HEK293T (cell line): ENCODE data around the gene SP5.

Experiments
- CTCF ChIA-PET: fragments of 350-600 bp; formaldehyde crosslinking; extraction: SDS; loops from one replicate; lab custom pipeline; 2021; ENCODE audit warnings: antibody characterized with exemption, inconsistent platforms; lab: Yijun Ruan, JAX
- POLR2A ChIA-PET: fragments of 350-600 bp; formaldehyde crosslinking; extraction: SDS; loops from one replicate; lab custom pipeline; 2020; ENCODE audit warnings: antibody characterized with exemption, inconsistent platforms; lab: Yijun Ruan, JAX
- DNase-seq: peaks from one replicate; pipeline ENCODE4 v3.0.0; 2012; ENCODE audit warnings: mixed read lengths; ENCODE audit errors: extremely low spot score
- ARNT ChIP-seq: fragments of 450-650 bp; IDR thresholded peaks from 2 replicates; pipeline ENCODE4 v1.6.1; 2017; ENCODE audit warnings: mild to moderate bottlenecking
- BHLHE40 ChIP-seq: fragments of 450-650 bp; IDR thresholded peaks from 2 replicates; pipeline ENCODE4 v1.6.1; 2016; ENCODE audit warnings: mild to moderate bottlenecking, moderate library complexity, borderline replicate concordance
- CTBP1 ChIP-seq: fragments of 450-650 bp; IDR thresholded peaks from 2 replicates; pipeline ENCODE4 v1.6.1; 2016; ENCODE audit warnings: borderline replicate concordance
- ELF4 ChIP-seq: fragments of 450-650 bp; IDR thresholded peaks from 2 replicates; pipeline ENCODE4 v1.6.1; 2017; ENCODE audit warnings: antibody characterized with exemption
- FOXA1 ChIP-seq: fragments of 450-650 bp; IDR thresholded peaks from 2 replicates; pipeline ENCODE4 v1.6.1; 2016; ENCODE audit warnings: mild to moderate bottlenecking
- FOXK2 ChIP-seq: fragments of 450-650 bp; IDR thresholded peaks from 2 replicates; pipeline ENCODE4 v1.6.1; 2016; ENCODE audit warnings: mild to moderate bottlenecking
- FOXM1 ChIP-seq: fragments of 450-650 bp; IDR thresholded peaks from 2 replicates; pipeline ENCODE4 v1.6.1; 2017; ENCODE audit warnings: mild to moderate bottlenecking, borderline replicate concordance
- HDGF ChIP-seq: fragments of 450-650 bp; IDR thresholded peaks from 2 replicates; pipeline ENCODE4 v1.6.1; 2017; ENCODE audit warnings: antibody characterized with exemption, borderline replicate concordance
- L3MBTL2 ChIP-seq: fragments of 450-650 bp; conservative IDR thresholded peaks from 2 replicates; pipeline ENCODE4 v1.6.1; 2016; ENCODE audit warnings: mild to moderate bottlenecking
- LEF1 ChIP-seq: fragments of 450-650 bp; IDR thresholded peaks from 2 replicates; pipeline ENCODE4 v1.6.1; 2017; ENCODE audit warnings: mild to moderate bottlenecking, borderline replicate concordance
- NFRKB ChIP-seq: fragments of 450-650 bp; IDR thresholded peaks from 2 replicates; pipeline ENCODE4 v1.6.1; 2016; ENCODE audit warnings: mild to moderate bottlenecking, moderate library complexity
- PKNOX1 ChIP-seq: fragments of 450-650 bp; IDR thresholded peaks from 2 replicates; pipeline ENCODE4 v1.6.1; 2016
- SP1 ChIP-seq: fragments of 450-650 bp; IDR thresholded peaks from 2 replicates; pipeline ENCODE4 v1.6.1; 2017
- SUZ12 ChIP-seq: fragments of 450-650 bp; IDR thresholded peaks from 2 replicates; pipeline ENCODE4 v1.6.1; 2016; ENCODE audit warnings: mild to moderate bottlenecking
- TARDBP ChIP-seq: fragments of 450-650 bp; IDR thresholded peaks from 2 replicates; pipeline ENCODE4 v1.6.1; 2016
- ZNF384 ChIP-seq: fragments of 450-650 bp; IDR thresholded peaks from 2 replicates; pipeline ENCODE4 v1.6.1; 2016

SP5 gene

GRCh38 chr2:170714381-170715061 lies 616 bp upstream of the SP5 start:
- TF ChIP-seq L3MBTL2 (0 out of 2 replicates have a peak, but pooled peaks have one; percentile 19), CTBP1 (no peak)
- DNase-seq: peak; percentile 45
- CTCF ChIA-PET: interaction anchor here (0.6 kb wide), 1 partner anchor 344 kb away, joined by 3 read pairs; no protein-coding TSS in a partner anchor
- POLR2A ChIA-PET: no interaction called here

GRCh38 chr2:170715932-170716777 lies 1.0 kb downstream of the SP5 start:
- ChIA-PET CTCF (no interaction called here), POLR2A (no interaction called here)
- TF ChIP-seq FOXK2 (no peak), ELF4 (no peak), NFRKB (no peak), L3MBTL2 (no peak), FOXM1 (no peak), PKNOX1 (no peak), SUZ12 (no peak), TARDBP (no peak), ZNF384 (no peak), ARNT (no peak), FOXA1 (no peak)
- no peak for DNase-seq

- ChIA-PET POLR2A (no interaction called here), CTCF (no interaction called here)
- TF ChIP-seq FOXA1: no peak
- no peak for DNase-seq
Observed at GRCh38 chr2:170716851-170717598, 1.9 kb downstream of the SP5 start.

- ChIA-PET CTCF (no interaction called here), POLR2A (no interaction called here)
- no peak for DNase-seq
- no peak for TF ChIP-seq CTBP1
- TF ChIP-seq SP1: no peak
- no peak for TF ChIP-seq ZNF384
- no peak for TF ChIP-seq L3MBTL2
- no peak for TF ChIP-seq SUZ12
- TF ChIP-seq TARDBP: no peak
- no peak for TF ChIP-seq HDGF
- TF ChIP-seq BHLHE40: no peak
Observed at GRCh38 chr2:170717599-170717963, 2.4 kb downstream of the SP5 start.

GRCh38 chr2:170717991-170718589 lies 3.0 kb downstream of the SP5 start:
- DNase-seq: no peak
- ChIA-PET CTCF (no interaction called here), POLR2A (no interaction called here)
- TF ChIP-seq FOXA1: no peak
- TF ChIP-seq SP1: no peak
- no peak for TF ChIP-seq LEF1
- TF ChIP-seq L3MBTL2: no peak
- TF ChIP-seq ZNF384: no peak
- no peak for TF ChIP-seq CTBP1
- TF ChIP-seq SUZ12: no peak
- TF ChIP-seq TARDBP: no peak
- no peak for TF ChIP-seq ELF4
- TF ChIP-seq FOXM1: no peak
- no peak for TF ChIP-seq FOXK2
- TF ChIP-seq BHLHE40: no peak

GRCh38 chr2:170719810-170720209 lies 4.7 kb downstream of the SP5 start:
- no peak for TF ChIP-seq PKNOX1
- no peak for TF ChIP-seq ARNT
- TF ChIP-seq FOXM1: no peak
- no peak for TF ChIP-seq ELF4
- TF ChIP-seq ZNF384: no peak
- no peak for TF ChIP-seq FOXK2
- no peak for TF ChIP-seq NFRKB
- no peak for TF ChIP-seq SP1
- TF ChIP-seq BHLHE40: no peak
- no peak for TF ChIP-seq TARDBP
- TF ChIP-seq LEF1: no peak
- no peak for TF ChIP-seq HDGF
- TF ChIP-seq FOXA1: no peak
- TF ChIP-seq L3MBTL2: no peak
- TF ChIP-seq SUZ12: no peak
- no peak for TF ChIP-seq CTBP1
- no peak for DNase-seq
- POLR2A ChIA-PET: no interaction called here
- CTCF ChIA-PET: no interaction called here
